ENCODE data around the gene CAPS2.

CAPS2 gene

GRCh38 chr12:75291014-75291413 lies 39.1 kb downstream of the CAPS2 start (continued):
- TF ChIP-seq AEBP2 (tag by site-specific recombination; IDR thresholded peaks at IDR 0.05; ENCODE audit: borderline replicate concordance): no peak

DNA sequence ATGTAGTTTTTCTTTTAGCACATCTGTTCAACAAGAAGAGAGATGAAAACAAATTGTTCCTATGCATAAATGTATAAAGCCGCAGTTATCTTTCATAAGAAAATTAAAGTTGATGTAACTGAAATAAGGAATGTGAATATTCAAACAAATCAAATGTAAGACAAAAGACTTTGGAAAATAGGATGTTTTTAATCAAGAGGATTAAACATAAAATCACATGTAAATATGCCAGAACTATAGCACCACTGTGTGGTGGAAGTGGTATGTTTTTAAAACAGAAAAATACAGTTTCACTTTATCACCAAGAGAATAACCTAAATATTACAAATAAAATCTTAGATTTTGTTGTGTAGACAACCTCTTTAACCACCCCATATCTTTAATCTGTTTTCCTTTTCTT lies 40.4 kb downstream of the CAPS2 start:
- Histone ChIP-seq H3K4me1 (ENCODE audit: control insufficient read depth, insufficient read depth, low read length) (peaks cover 5% of the 10 kb centered on the region), H3K36me3 (ENCODE audit: control insufficient read depth in 2 of 2, insufficient read depth in 1 of 2, low read length in 2 of 2) (no peaks in the 10 kb centered on the region), H3K9me3 (ENCODE audit: control insufficient read depth, insufficient read depth, low read depth, low read length) (no peaks in the 10 kb centered on the region), H3K27ac (ENCODE audit: extremely low read depth, low read depth, low read length) (no peak overlapping the region), H3K4me3 (ENCODE audit: low read depth, low read length) (no peak overlapping the region)
- ChIA-PET POLR2A (no interaction called here), CTCF (interaction anchor here (0.9 to 1.3 kb wide), 4 partner anchors 9 to 603 kb away, joined by 3 to 7 read pairs (median 4); no protein-coding TSS in a partner anchor)
- peak; percentile 38 for TF ChIP-seq ZNF654 (tag by site-specific recombination; IDR thresholded peaks at IDR 0.05; ENCODE audit: low read depth)
- TF ChIP-seq ZNF133 (tag by site-specific recombination; IDR thresholded peaks at IDR 0.05): no peak
- TF ChIP-seq ZNF138 (tag by site-specific recombination; IDR thresholded peaks at IDR 0.05; ENCODE audit: borderline replicate concordance): no peak
- no peak for TF ChIP-seq ZNF24 (tag by site-specific recombination; IDR thresholded peaks at IDR 0.05)

GRCh38 chr12:75288860-75289259 lies 41.3 kb downstream of the CAPS2 start:
- H3K4me1 ChIP-seq (ENCODE audit: control insufficient read depth, insufficient read depth, low read length): peaks cover 2% of the 10 kb centered on the region; the same call in 1 of the 2 replicates
- TF ChIP-seq ZNF777 (tag by site-specific recombination; IDR thresholded peaks at IDR 0.05; ENCODE audit: borderline replicate concordance) (no peak), ZNF19 (tag by site-specific recombination; IDR thresholded peaks at IDR 0.05; ENCODE audit: low read depth) (no peak), AEBP2 (tag by site-specific recombination; IDR thresholded peaks at IDR 0.05; ENCODE audit: borderline replicate concordance) (no peak), ZNF211 (tag by site-specific recombination; IDR thresholded peaks at IDR 0.05; ENCODE audit: low read depth) (no peak), ZSCAN16 (tag by site-specific recombination; IDR thresholded peaks at IDR 0.05) (no peak), MEIS1 (CRISPR knock-in tag; IDR thresholded peaks at IDR 0.05; ENCODE audit: borderline replicate concordance) (no peak), ELK4 (IDR thresholded peaks at IDR 0.05; ENCODE audit: borderline replicate concordance, low read depth, low read length) (no peak), KLF8 (tag by site-specific recombination; IDR thresholded peaks at IDR 0.05) (no peak)
- ChIA-PET CTCF (interaction anchor here (0.8 to 1.3 kb wide), 5 partner anchors 10 to 602 kb away, joined by 3 to 7 read pairs (median 3); no protein-coding TSS in a partner anchor), POLR2A (interaction anchor here (0.5 kb wide), 1 partner anchor 571 kb away, joined by 4 read pairs; no protein-coding TSS in a partner anchor)
- no peak overlapping the region for H3K4me3 ChIP-seq (ENCODE audit: low read depth, low read length)
- no peaks in the 10 kb centered on the region for H3K9me3 ChIP-seq (ENCODE audit: control insufficient read depth, insufficient read depth, low read depth, low read length)
- no peak overlapping the region for H3K27ac ChIP-seq (ENCODE audit: extremely low read depth, low read depth, low read length)
- H3K36me3 ChIP-seq (ENCODE audit: control insufficient read depth in 2 of 2, insufficient read depth in 1 of 2, low read length in 2 of 2): no peaks in the 10 kb centered on the region

- Histone ChIP-seq H3K9me3 (ENCODE audit: control insufficient read depth, insufficient read depth, low read depth, low read length) (no peaks in the 10 kb centered on the region), H3K36me3 (ENCODE audit: control insufficient read depth in 2 of 2, insufficient read depth in 1 of 2, low read length in 2 of 2) (no peaks in the 10 kb centered on the region), H3K4me1 (ENCODE audit: control insufficient read depth, insufficient read depth, low read length) (no peaks in the 10 kb centered on the region), H3K27ac (ENCODE audit: extremely low read depth, low read depth, low read length) (no peak overlapping the region), H3K4me3 (ENCODE audit: low read depth, low read length) (no peak overlapping the region)
- ChIA-PET POLR2A (no interaction called here), CTCF (no interaction called here)
- TF ChIP-seq ZNF132 (tag by site-specific recombination; IDR thresholded peaks at IDR 0.05; ENCODE audit: borderline replicate concordance): no peak
- no peak for TF ChIP-seq ZNF366 (tag by site-specific recombination; conservative IDR thresholded peaks at IDR 0.05)
- TF ChIP-seq ZNF37A (tag by site-specific recombination; IDR thresholded peaks at IDR 0.05): no peak
- no peak for TF ChIP-seq HIC1 (tag by site-specific recombination; IDR thresholded peaks at IDR 0.05)
- TF ChIP-seq KLF7 (tag by site-specific recombination; IDR thresholded peaks at IDR 0.05; ENCODE audit: borderline replicate concordance): no peak
- TF ChIP-seq ZNF24 (tag by site-specific recombination; IDR thresholded peaks at IDR 0.05): no peak
- TF ChIP-seq GFI1B (tag by site-specific recombination; IDR thresholded peaks at IDR 0.05): no peak
- TF ChIP-seq, protein P1, sequence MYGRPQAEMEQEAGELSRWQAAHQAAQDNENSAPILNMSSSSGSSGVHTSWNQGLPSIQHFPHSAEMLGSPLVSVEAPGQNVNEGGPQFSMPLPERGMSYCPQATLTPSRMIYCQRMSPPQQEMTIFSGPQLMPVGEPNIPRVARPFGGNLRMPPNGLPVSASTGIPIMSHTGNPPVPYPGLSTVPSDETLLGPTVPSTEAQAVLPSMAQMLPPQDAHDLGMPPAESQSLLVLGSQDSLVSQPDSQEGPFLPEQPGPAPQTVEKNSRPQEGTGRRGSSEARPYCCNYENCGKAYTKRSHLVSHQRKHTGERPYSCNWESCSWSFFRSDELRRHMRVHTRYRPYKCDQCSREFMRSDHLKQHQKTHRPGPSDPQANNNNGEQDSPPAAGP (tag by site-specific recombination; IDR thresholded peaks at IDR 0.05): no peak
- TF ChIP-seq, protein P2, sequence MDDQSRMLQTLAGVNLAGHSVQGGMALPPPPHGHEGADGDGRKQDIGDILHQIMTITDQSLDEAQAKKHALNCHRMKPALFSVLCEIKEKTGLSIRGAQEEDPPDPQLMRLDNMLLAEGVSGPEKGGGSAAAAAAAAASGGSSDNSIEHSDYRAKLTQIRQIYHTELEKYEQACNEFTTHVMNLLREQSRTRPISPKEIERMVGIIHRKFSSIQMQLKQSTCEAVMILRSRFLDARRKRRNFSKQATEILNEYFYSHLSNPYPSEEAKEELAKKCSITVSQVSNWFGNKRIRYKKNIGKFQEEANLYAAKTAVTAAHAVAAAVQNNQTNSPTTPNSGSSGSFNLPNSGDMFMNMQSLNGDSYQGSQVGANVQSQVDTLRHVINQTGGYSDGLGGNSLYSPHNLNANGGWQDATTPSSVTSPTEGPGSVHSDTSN (CRISPR knock-in tag; IDR thresholded peaks at IDR 0.05): no peak
Measured at GRCh38 chr12:75275702-75276101, 54.4 kb downstream of the CAPS2 start.
